ENCODE results near the gene RPTN.

Gene RPTN

GRCh38 chr1:152111515-152111968 is 47.5 kb downstream of the RPTN start:
- no peak for DNase-seq (ENCODE audit: low read depth in 3 of 3)

GRCh38 chr1:152110860-152111514 is 48.0 kb downstream of the RPTN start:
- no peak for DNase-seq (ENCODE audit: low read depth in 3 of 3)

DNA sequence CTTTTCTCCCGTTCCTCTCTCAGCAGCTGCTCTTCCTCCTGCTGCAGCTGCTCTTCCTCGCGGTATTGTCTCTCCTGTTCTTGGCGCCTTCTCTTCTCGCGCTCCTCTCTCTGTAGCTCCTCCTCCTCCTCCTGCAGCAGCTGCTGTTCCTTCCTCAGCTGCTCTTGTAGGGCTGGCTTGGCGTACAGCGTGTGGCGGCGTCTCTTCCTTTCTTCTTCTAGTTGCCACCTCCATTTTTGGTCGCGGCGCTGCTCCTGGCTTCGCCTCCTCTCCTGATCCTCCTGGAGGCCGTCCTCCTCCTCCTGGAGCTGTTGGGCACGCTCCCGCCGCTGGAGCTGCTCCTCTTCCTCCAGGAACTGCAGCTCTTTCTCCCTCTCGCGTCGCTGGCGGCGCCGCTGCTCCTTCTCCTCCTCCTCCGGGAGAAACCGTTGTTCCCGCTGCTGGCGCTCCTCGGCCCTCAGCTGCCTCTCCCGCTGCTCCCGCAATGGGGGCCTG is 48.6 kb downstream of the RPTN start:
- DNase-seq (ENCODE audit: low read depth in 3 of 3) = peak in 1 of 3 donors; percentile 21

DNA sequence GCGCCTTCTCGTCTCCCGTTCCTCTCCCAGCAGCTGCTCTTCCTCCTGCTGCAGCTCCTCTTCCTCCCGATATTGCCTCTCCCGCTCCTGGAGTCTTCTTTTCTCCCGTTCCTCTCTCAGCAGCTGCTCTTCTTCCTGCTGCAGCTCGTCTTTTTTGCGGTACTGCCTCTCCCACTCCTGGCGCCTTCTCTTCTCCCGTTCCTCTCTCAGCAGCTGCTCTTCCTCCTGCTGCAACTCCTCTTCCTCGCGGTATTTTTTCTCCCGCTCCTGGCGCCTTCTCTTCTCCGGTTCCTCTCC is 49.1 kb downstream of the RPTN start:
- no peak for DNase-seq (ENCODE audit: low read depth in 3 of 3)

DNA sequence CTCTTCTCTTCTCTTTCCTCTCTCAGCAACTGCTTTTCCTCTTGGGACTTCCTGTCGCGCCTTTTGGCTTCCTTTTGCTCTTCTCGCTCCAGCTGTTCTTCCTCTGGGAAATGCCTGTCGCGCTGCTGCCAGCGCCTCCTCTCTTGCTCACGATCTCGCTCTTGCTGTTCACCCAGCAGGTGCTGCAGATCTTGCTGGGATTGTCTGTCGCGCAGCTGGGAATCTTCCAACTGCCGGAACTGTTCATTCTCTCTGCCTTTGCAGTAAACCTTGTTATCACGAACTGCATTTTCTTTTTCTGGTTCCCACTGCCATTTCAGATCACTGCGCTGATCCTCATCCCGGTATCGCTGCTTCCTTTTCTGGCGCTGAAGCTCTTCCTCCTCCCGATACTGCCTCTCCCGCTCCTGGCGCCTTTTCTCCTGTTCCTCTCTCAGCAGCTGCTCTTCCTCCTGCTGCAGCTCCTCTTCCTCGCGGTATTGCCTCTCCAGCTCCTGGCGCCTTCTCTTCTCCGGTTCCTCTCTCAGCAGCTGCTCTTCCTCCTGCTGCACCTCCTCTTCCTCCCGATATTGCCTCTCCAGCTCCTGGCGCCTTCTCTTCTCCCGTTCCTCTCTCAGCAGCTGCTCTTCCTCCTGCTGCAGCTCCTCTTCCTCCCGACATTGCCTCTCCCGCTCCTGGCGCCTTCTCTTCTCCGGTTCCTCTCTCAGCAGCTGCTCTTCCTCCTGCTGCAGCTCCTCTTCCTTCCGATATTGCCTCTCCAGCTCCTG is 49.6 kb downstream of the RPTN start:
- DNase-seq (ENCODE audit: low read depth in 3 of 3) = no peak

GRCh38 chr1:152108882-152109222 is 50.2 kb downstream of the RPTN start:
- DNase-seq (ENCODE audit: low read depth in 3 of 3) = no peak

DNA sequence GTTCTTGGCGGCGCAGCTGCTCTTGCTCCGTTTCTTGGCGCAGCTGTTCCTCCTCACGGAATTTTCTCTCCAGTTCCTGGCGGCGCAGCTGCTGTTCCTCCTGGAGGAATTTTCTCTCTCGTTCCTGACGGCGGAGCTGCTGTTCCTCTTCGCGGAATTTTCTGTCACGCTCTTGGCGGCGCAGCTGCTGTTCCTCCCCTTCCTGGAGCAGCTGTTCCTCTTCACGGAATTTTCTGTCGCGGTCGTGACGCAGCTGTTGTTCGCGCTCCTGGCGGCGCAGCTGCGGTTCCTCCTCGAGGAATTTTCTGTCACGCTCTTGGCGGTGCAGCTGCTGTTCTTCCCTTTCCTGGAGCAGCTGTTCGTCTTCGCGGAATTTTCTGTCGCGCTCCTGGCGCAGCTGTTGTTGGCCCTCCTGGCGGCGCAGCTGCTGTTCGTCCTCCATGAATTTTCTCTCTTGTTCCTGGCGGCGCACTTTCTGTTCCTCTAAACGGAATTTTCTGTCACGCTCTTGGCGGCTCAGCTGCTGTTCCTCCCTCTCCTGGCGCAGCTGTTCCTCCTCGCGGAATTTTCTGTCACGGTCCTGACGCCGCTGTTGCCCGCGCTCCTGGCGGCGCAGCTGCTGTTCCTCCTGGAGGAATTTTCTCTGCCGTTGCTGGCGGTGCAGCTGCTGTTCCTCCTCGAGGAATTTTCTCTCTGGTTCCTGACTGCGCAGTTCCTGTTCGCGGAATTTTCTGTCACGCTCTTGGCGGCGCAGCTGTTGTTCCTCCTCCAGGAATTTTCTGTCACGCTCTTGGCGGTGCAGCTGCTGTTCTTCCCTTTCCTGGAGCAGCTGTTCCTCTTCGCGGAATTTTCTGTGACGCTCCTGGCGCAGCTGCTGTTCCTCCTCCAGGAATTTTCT is 50.8 kb downstream of the RPTN start:
- DNase-seq (ENCODE audit: low read depth in 3 of 3) = no peak

DNA sequence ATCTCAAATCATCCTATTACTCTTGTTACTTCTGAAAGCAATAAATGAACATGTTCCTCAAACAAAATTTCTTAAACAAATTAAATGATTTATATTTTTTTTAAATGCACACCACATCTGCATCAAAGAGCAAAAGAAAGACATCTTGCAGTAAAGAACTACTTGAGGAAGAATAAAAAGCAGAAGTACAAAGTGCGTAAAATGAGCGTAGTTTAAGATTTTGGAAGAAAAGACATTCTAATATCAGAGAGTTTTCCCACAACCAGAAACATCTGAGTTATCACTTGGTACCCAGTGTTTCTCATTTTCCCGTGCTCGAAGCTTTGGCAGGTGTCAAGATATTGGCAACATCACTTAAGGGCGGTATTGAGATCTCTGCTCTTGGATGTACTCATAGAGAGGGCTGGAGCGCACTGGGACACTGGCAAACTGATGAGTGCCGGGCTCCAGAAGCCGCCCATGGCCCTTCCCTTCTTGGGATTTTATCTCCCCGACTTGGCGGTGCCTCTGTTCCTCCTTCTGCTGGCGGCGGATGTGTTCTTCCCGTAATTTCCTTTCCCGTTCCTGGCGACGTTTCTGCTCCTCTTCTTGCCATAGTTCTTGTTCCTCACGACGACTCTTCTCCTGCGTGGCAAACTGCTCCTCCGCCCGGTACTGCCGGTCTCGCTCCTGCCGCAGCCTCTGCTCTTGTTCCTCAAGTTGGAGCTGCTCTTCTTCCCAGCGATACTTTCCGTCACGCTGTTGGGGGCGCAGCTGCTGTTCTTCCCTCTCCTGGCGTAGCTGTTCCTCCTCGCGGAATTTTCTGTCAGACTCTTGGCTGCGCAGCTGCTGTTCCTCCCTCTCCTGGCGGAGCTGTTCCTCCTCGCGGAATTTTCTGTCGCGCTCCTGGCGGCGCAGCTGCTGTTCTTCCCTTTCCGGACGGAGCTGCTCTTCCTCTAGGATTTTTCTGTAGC is 51.7 kb downstream of the RPTN start:
- no peak for DNase-seq (ENCODE audit: low read depth in 3 of 3)

DNA sequence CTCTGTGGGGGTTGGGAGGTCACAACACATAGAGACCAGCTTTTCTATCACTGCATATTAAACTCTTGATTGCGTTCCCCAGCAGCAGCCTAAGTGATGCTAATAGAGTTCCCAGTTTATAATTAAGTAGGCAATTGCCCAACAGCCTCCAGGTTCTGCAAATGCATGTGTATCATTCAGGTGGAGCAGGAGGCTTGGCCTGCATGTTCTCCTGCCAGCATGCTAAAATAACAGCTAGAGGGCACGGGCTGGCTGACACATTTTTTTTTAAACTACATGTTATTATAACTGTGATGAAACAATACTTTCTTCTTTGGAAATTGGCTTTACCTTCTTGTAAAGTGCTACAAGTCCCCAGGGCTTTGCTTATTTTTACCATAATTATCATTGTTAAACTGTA is 54.2 kb downstream of the RPTN start:
- DNase-seq (ENCODE audit: low read depth in 3 of 3) = no peak
